ENCODE data around the gene TMEM256. TPM values are rescaled to one million over a fixed set of nuclear protein-coding genes. Genes with fewer than 3 reads are reported as not detected.

The TMEM256 gene
- total RNA-seq (2022; extraction: Qiagen RNA extraction) = 180 to 224 TPM (median 215 TPM) in 5 replicates

DNA sequence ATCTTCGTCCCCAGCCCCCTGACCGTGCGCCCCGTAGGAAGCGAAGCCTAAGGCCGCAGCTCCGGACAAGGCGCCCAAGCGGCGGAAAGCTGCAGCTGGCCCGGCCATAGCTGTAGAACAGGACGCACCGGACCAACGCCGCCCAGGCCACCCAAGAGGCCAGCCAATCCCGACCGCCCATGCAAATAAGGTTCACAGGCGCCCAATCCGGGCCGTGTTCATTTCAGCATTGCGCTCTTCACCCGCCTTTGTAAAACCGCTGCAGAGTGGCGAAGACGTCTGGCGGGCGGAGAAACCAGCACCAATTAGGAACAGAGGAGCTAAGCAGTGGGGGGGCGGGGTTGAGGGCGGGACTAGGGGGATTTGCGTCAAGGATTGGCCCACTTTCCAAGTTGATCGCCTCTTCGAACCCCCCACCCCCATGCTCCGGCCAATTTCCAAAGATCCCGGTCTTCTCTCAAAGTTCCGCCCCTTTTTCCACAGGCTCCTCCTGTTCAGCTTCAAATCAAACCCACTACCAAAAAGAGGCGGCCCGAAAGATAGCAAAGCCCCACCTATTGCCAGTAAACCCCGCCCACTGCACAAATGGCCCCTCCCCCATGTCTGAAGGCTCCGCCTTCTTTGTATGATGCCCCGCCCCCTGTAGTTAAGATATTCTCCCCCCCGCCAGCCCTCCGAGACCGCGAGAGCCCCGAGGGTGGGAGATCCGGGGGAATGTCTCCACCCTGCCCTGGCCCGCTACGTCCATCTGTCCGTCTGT, at the start of gene TMEM256:
Gene TMEM256, minus strand, starts transcription at position 121 of the 760 bp plus-strand sequence. Its CDS starts 13 bp downstream, at position 108.

DNA sequence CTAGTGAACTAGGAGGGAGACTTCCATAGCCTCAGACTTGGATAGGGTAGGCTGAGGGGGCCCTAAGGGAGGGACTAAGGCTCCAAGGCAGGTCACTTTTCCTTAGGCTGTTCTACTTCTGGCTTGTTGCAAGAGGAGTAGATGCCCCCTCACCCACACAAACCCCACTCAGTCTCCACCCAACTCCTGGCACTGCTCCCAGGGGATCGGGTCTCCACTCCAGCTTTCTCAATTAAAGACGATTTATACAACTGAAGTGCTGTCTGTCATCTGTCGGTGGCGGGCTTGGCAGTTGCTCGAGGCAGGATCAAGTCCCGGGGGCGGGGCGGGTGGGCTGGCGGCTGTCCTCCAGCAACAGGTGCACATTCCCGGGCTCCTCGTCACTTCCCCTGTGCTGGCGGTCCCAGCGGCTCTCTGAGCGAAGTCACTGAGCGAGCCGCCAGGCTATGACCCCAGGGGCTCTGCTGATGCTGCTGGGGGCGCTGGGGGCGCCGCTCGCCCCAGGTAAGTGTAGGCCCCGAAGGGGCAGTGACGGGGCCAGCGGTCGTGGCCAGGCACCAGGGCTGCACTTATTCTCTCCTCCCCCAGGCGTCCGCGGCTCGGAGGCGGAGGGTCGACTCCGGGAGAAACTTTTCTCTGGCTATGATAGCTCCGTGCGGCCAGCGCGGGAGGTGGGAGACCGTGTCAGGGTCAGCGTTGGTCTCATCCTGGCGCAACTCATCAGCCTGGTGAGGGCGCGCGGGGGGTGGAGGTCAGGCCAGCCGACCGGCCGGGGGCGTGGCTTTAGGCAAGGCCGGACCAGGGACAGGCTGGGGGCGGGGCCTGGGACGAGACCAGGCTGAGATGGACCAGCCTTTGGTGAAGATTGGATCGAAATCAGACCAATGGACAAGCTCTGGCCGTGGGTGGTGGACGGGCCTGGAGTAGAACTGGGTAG, 41.1 kb upstream of the TMEM256 start, which contains the start of gene CHRNB1:
Gene CHRNB1, plus strand, starts transcription at position 380 of the 937 bp plus-strand sequence. Its CDS starts 67 bp downstream, at position 447.

DNA sequence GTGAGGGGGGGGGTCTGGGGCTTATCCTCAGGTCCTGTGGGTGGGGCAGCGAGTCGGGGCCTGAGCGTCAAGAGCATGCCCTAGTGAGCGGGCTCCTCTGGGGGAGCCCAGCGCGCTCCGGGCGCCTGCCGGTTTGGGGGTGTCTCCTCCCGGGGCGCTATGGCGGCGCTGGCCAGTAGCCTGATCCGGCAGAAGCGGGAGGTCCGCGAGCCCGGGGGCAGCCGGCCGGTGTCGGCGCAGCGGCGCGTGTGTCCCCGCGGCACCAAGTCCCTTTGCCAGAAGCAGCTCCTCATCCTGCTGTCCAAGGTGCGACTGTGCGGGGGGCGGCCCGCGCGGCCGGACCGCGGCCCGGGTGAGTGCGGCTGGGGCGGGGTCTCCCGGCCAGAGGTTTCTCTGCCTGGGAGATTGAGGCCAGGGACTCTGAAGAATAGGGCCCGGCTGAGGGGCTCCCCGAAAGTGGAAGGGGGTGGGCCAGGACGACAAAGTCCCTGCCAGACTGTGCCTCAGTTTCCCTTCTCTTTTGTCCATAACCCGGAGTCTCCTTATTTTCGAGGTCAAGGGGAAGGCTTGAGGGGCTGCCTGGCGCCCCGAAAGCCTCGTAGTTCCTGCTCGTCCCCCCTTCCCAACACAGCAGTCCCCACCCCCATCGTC, 35.7 kb upstream of the TMEM256 start, which contains the start of gene FGF11:
Gene FGF11, plus strand, starts transcription at position 51 of the 651 bp plus-strand sequence. Its CDS starts 109 bp downstream, at position 160.

DNA sequence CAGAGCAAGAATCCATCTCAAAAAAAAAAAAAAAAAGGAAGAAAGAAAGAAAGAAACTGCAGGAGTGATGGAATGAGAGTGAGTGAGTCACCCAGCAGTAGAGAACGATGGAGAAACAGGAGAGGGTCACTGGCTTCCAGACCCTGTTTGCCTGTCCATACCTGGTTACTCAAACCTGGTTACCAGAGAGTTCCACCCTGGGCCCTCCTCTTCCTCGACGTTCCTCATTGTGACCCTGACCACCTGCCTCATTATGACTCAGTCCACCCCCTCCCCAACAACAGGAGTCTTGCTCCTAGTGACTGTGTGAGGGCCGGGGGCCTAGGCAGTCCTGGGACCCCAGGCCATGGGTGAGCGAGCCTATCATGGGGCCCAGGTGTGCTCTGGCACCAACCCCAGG, 24.7 kb upstream of the TMEM256 start, which contains the start of gene SPEM3:
Gene SPEM3, plus strand, starts transcription at position 301 of the 400 bp plus-strand sequence. Its CDS starts 46 bp downstream, at position 347.

DNA sequence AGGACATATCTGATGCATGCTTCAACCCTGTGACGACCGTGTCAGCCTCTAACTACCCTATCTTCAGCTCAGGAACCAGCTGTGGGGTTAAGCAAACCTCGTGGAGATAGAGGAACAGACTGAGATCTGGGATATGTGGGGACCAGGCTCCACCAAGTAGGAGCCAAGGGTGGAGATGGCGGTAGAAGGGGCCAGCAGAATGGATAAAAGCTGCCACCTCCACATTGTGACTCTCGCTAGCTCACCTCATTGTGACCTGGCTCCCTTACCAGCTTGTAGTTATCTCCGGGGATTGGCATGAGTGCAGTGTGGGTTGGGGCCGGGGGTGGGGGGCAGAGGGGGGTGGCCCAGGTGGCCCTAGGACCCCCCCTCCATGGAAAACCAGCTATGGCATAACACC, 21.4 kb upstream of the TMEM256 start, which contains the start of gene SPEM2:
Gene SPEM2, plus strand, starts transcription at position 301 of the 400 bp plus-strand sequence. Its CDS starts 73 bp downstream, at position 374.

DNA sequence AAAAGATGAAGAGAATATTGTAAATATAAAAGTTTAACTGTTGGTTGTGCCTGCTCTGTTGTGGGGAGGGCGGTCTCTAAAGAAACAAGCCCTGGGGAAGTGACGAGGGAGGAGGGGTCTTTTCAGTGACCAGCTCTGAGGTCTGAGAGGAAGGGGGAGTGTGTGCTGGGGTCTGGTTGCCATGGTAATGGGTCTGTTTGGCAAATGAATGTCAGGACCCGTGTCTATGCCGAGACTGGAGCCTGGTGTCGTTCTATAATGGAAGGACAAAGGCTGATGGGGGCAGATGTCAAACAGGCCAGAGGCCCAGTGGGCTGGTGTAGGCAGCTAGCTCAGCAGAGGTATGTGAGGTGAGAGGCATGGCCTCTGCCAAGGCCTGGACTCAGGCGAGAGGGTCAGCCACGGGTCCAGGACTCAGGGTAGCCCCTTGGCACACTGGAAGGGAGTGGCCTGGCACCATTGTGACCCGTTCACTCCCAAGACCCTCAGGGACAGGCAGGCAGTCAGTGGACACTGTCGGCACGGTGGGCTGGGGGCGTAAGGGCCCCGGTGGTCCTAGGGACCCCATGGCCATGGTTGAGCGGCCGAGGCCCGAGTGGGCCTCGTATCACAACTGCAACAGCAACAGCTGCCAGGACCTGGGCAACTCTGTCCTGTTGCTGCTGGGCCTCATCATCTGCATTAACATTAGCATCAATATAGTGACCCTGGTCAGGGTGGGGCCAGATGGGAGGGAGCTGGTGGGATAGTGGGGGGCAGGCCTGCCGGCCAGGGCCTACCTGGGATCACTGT, 16.1 kb upstream of the TMEM256 start, which contains the start of gene SPEM1:
Gene SPEM1, plus strand, starts transcription at position 506 of the 792 bp plus-strand sequence. Its CDS starts 61 bp downstream, at position 567.

DNA sequence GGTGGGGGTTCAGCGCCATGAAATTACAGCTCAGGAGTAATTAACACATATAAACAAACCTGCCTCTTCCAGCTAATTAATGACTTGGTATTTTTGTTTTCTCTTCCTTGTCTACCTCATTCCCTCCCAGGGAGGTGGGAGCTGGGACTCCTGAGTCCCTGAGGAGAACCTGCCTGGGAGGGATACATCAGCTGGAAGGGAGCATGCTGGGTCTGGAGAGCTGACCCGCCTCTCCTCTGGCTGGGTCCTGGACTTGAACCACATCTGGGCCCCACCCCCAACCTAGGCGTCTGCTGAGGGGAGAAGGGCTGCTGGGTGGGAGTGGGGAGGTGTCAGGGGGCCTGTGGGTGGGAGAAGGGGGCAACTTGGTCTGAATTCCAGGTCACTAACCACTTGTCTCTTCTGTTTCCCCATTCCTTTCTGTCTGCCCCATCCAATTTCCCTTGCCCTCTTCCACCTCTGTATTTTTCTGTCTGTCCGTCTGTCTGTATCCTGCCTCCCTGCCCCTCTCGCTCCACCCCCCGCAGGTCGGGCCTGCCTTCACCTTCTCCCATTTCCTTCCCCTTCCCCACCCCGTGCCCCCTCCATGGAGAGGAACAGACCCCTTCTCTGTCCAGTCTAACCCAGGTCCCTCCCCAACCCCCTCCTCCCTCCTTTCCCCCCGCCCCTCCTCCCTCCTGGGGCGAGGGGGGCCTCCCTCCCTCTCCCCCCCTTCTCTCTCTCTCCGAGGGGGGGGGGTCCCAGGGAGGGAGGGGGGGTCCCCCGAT, 3.8 kb upstream of the TMEM256 start, which contains the start of gene NLGN2:
Gene NLGN2, plus strand, starts transcription at position 361 of the 767 bp plus-strand sequence. CDS start 411 bp downstream, outside the sequence.

DNA sequence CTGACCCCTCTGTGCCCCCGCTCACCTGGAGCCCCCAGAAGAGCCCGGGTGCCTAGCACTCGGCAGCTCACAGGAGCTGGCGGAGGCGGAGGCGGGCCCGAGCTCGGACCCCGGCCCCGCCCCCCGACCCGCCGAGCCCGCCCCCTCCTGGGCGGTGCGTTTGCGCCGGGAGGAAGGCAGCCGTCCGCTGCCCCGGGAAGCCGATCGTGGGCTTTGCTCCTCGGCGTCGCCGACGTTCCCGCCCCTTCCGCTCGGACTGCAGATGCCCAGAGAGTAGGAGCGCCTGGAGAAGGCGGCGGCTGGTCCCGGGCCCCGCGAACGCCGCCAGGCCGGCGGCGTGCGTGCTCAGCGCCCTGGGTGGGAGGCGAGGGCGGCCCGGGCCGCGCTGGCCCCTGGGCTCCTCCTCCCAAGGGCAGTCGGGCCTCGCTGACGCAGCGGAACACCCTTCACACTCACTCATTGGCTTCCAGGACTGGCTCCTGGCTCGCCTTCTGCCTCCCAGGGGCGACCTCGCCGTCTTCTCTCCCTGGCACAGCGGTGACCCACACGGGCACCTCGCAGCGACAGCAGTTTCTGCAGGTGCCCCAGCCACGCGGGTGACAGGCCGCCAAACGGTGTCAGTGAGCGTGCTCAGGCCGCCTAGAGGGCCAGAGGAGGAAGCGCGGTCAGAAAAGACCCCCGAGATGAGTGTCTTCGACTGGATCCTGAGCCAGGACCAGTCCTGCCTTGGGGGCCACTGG, 9.3 kb downstream of the TMEM256 start, which contains the start of gene PLSCR3:
Gene PLSCR3, minus strand, starts transcription at position 74 of the 740 bp plus-strand sequence. CDS start 415 bp downstream, outside the sequence.

DNA sequence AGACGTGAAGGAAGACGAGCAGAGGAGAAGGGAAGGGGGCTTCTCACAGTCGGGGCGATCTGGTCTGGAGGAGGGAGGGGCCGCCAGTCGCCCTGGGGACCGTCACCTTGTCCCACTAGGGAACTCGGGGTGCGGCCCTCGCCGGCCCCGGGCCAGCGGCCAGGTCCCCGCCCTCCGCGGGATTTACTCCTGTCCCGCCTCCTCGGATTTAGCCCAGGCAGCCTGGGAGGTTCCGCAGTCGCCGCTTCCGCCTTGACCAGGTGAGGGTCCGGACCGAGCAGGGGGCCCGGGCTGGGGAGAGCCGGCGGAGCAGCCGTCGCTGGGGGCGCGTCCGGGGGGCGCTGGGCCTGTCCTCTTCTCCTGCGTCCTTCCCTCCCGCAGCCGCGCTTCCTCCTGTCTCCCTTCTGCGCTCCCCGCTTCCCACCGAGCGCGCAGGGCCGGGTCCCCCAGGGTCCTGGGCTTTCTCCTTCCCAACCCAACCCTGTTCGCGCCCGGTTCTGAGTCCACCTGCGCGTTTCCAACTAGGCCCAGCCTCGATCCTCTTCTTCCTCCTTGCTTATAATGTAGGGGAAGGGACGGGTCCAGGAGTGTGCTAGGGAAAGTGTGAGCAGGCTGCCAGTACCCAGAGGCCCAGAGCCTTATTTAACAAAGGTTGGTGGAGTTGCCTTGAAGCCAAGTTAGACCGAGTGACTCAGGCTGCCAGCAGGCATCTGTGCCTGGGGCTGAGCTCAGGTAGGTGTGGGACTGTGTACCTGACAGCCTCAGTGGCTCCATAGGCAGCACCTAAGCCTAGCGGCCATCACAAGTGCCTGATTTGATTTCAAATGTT, 22.8 kb downstream of the TMEM256 start, which contains the start of gene TNK1:
Gene TNK1, plus strand, starts transcription at position 235 of the 829 bp plus-strand sequence. CDS start 1,838 bp downstream, outside the sequence.

DNA sequence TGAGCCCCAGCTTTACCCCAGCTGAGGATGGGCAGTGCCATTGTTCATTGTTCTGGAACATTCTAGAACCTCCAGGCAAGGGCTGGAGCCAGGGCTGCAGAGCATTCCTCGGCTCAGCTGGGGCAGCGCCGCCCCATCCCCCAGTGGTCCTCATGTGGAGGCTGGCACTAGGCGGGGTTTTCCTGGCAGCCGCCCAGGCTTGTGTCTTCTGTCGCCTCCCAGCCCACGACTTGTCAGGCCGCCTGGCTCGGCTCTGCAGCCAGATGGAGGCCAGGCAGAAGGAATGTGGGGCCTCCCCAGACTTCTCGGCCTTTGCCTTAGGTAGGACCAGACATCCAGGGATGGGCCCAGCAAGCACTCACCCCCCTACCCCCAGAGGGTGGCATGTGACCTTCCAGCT, 48.8 kb downstream of the TMEM256 start, which contains the start of gene TMEM95:
Gene TMEM95, plus strand, starts transcription at position 104 of the 400 bp plus-strand sequence. Its CDS starts 49 bp downstream, at position 153.

Other genes starting within 250 kb of the TMEM256 start
- gene ASGR1, start 224.7 kb downstream of the TMEM256 start, total RNA-seq (2022; extraction: Qiagen RNA extraction) = 0.82 to 1.4 TPM (median 1.2 TPM) in 5 replicates
- 5.4 to 7.5 TPM (median 5.8 TPM) in 5 replicates for gene DLG4, start 184.3 kb downstream of the TMEM256 start, total RNA-seq (2022; extraction: Qiagen RNA extraction)
- 286 to 433 TPM (median 402 TPM) in 5 replicates for gene ACADVL, start 184.2 kb downstream of the TMEM256 start, total RNA-seq (2022; extraction: Qiagen RNA extraction)
- 37.1 to 47.6 TPM (median 44.8 TPM) in 5 replicates for gene DVL2, start 169.6 kb downstream of the TMEM256 start, total RNA-seq (2022; extraction: Qiagen RNA extraction)
- 86.1 to 108 TPM (median 99.5 TPM) in 5 replicates for gene PHF23, start 164.6 kb downstream of the TMEM256 start, total RNA-seq (2022; extraction: Qiagen RNA extraction)
- 643 to 763 TPM (median 704 TPM) in 5 replicates for gene GABARAP, start 161.6 kb downstream of the TMEM256 start, total RNA-seq (2022; extraction: Qiagen RNA extraction)
- 208 to 254 TPM (median 236 TPM) in 5 replicates for gene CTDNEP1, start 152.4 kb downstream of the TMEM256 start, total RNA-seq (2022; extraction: Qiagen RNA extraction)
- gene ELP5, start 151.9 kb downstream of the TMEM256 start, total RNA-seq (2022; extraction: Qiagen RNA extraction) = 131 to 160 TPM (median 140 TPM) in 5 replicates
- gene CLDN7, start 141.6 kb downstream of the TMEM256 start, total RNA-seq (2022; extraction: Qiagen RNA extraction) = 2.2 to 3.2 TPM (median 2.9 TPM) in 5 replicates
- gene SLC2A4, start 122.4 kb downstream of the TMEM256 start, total RNA-seq (2022; extraction: Qiagen RNA extraction) = 0.35 to 0.67 TPM (median 0.63 TPM) in 5 replicates
- 0.37 to 0.68 TPM (median 0.53 TPM) in 5 replicates for gene YBX2, start 109.5 kb downstream of the TMEM256 start, total RNA-seq (2022; extraction: Qiagen RNA extraction)
- gene EIF5A, start 96.5 kb downstream of the TMEM256 start, total RNA-seq (2022; extraction: Qiagen RNA extraction) = 1,603 to 1,771 TPM (median 1,695 TPM) in 5 replicates
- 81.4 to 100 TPM (median 97.9 TPM) in 5 replicates for gene GPS2, start 88.7 kb downstream of the TMEM256 start, total RNA-seq (2022; extraction: Qiagen RNA extraction)
- gene NEURL4, start 74.8 kb downstream of the TMEM256 start, total RNA-seq (2022; extraction: Qiagen RNA extraction) = 23.0 to 36.7 TPM (median 28.7 TPM) in 5 replicates
- 2.4 to 5.7 TPM (median 4.0 TPM) in 5 replicates for gene ACAP1, start 67.6 kb downstream of the TMEM256 start, total RNA-seq (2022; extraction: Qiagen RNA extraction)
- gene KCTD11, start 51.9 kb downstream of the TMEM256 start, total RNA-seq (2022; extraction: Qiagen RNA extraction) = 11.3 to 13.7 TPM (median 12.5 TPM) in 5 replicates
- not detected in 5 replicates for gene TMEM95, start 48.9 kb downstream of the TMEM256 start, total RNA-seq (2022; extraction: Qiagen RNA extraction)
- 1.3 to 1.6 TPM (median 1.5 TPM) in 5 replicates for gene TNK1, start 23.0 kb downstream of the TMEM256 start, total RNA-seq (2022; extraction: Qiagen RNA extraction)
- gene PLSCR3, start 9.6 kb downstream of the TMEM256 start, total RNA-seq (2022; extraction: Qiagen RNA extraction) = 38.6 to 48.9 TPM (median 44.7 TPM) in 5 replicates
- 13.3 to 17.6 TPM (median 17.1 TPM) in 5 replicates for gene NLGN2, start 3.7 kb upstream of the TMEM256 start, total RNA-seq (2022; extraction: Qiagen RNA extraction)
- 0.06 to 0.13 TPM in 2 of 5 replicates, not detected in the others for gene SPEM1, start 16.2 kb upstream of the TMEM256 start, total RNA-seq (2022; extraction: Qiagen RNA extraction)
- gene SPEM2, start 21.5 kb upstream of the TMEM256 start, total RNA-seq (2022; extraction: Qiagen RNA extraction) = 0.03 to 0.07 TPM (median 0.06 TPM) in 3 of 5 replicates, not detected in the others
- 0.02 to 0.03 TPM (median 0.02 TPM) in 3 of 5 replicates, not detected in the others for gene SPEM3, start 24.8 kb upstream of the TMEM256 start, total RNA-seq (2022; extraction: Qiagen RNA extraction)
- gene TMEM102, start 31.3 kb upstream of the TMEM256 start, total RNA-seq (2022; extraction: Qiagen RNA extraction) = 10.8 to 13.9 TPM (median 13.3 TPM) in 5 replicates
- 0.76 to 1.2 TPM (median 0.85 TPM) in 5 replicates for gene FGF11, start 35.4 kb upstream of the TMEM256 start, total RNA-seq (2022; extraction: Qiagen RNA extraction)
- gene CHRNB1, start 41.0 kb upstream of the TMEM256 start, total RNA-seq (2022; extraction: Qiagen RNA extraction) = 8.0 to 11.6 TPM (median 10.2 TPM) in 5 replicates
- 21.0 to 25.5 TPM (median 24.1 TPM) in 5 replicates for gene ZBTB4, start 75.5 kb upstream of the TMEM256 start, total RNA-seq (2022; extraction: Qiagen RNA extraction)
- gene SLC35G6, start 77.3 kb upstream of the TMEM256 start, total RNA-seq (2022; extraction: Qiagen RNA extraction) = not detected in 5 replicates
- 72.5 to 86.2 TPM (median 79.8 TPM) in 5 replicates for gene POLR2A, start 80.3 kb upstream of the TMEM256 start, total RNA-seq (2022; extraction: Qiagen RNA extraction)
- 8.2 to 13.3 TPM (median 13.0 TPM) in 5 replicates for gene TNFSF12, start 145.0 kb upstream of the TMEM256 start, total RNA-seq (2022; extraction: Qiagen RNA extraction)
- gene TNFSF13, start 154.7 kb upstream of the TMEM256 start, total RNA-seq (2022; extraction: Qiagen RNA extraction) = 0.49 to 1.1 TPM (median 0.68 TPM) in 5 replicates
- gene SENP3, start 157.8 kb upstream of the TMEM256 start, total RNA-seq (2022; extraction: Qiagen RNA extraction) = 84.9 to 95.8 TPM (median 95.7 TPM) in 5 replicates
- gene CD68, start 175.5 kb upstream of the TMEM256 start, total RNA-seq (2022; extraction: Qiagen RNA extraction) = 27.0 to 34.4 TPM (median 31.4 TPM) in 5 replicates
- gene MPDU1, start 179.8 kb upstream of the TMEM256 start, total RNA-seq (2022; extraction: Qiagen RNA extraction) = 111 to 143 TPM (median 116 TPM) in 5 replicates
- 0.16 to 0.52 TPM (median 0.31 TPM) in 5 replicates for gene SOX15, start 186.0 kb upstream of the TMEM256 start, total RNA-seq (2022; extraction: Qiagen RNA extraction)
- gene FXR2, start 210.8 kb upstream of the TMEM256 start, total RNA-seq (2022; extraction: Qiagen RNA extraction) = 47.5 to 56.4 TPM (median 54.2 TPM) in 5 replicates
- 60.3 to 85.9 TPM (median 73.8 TPM) in 5 replicates for gene SAT2, start 223.7 kb upstream of the TMEM256 start, total RNA-seq (2022; extraction: Qiagen RNA extraction)
- gene SHBG, start 226.0 kb upstream of the TMEM256 start, total RNA-seq (2022; extraction: Qiagen RNA extraction) = 0.45 to 0.90 TPM (median 0.73 TPM) in 5 replicates
- 0.15 to 0.33 TPM (median 0.22 TPM) in 5 replicates for gene ATP1B2, start 246.8 kb upstream of the TMEM256 start, total RNA-seq (2022; extraction: Qiagen RNA extraction)